Measurements from ENCODE around the gene ATP11A.

- no peak for TF ChIP-seq CTCF (conservative IDR thresholded peaks at IDR 0.05; ENCODE audit: low read depth in 2 of 2)
- TF ChIP-seq POLR2AphosphoS5 (IDR thresholded peaks at IDR 0.05; ENCODE audit: low read depth), result no peak
- TF ChIP-seq REST (IDR thresholded peaks at IDR 0.05; ENCODE audit: unreplicated experiment), result no peak
- no peak for TF ChIP-seq JUNB (IDR thresholded peaks at IDR 0.05; ENCODE audit: unreplicated experiment)
- no peak for TF ChIP-seq EZH2 (IDR thresholded peaks at IDR 0.05; ENCODE audit: low read depth, unreplicated experiment)
- TF ChIP-seq ZNF114 (CRISPR knock-in tag; IDR thresholded peaks at IDR 0.05), result no peak
- no peak for TF ChIP-seq EZH2phosphoT487 (IDR thresholded peaks at IDR 0.05; ENCODE audit: unreplicated experiment)
- TF ChIP-seq STAT1 (IDR thresholded peaks at IDR 0.05; ENCODE audit: unreplicated experiment), result no peak
- TF ChIP-seq NANOG (IDR thresholded peaks at IDR 0.05; ENCODE audit: borderline replicate concordance), result no peak
- TF ChIP-seq ETS1 (IDR thresholded peaks at IDR 0.05), result no peak
- no peak for TF ChIP-seq CREB1 (CRISPR knock-in tag; IDR thresholded peaks at IDR 0.05; ENCODE audit: low read depth)
- no peak for TF ChIP-seq ZNF331 (CRISPR knock-in tag; IDR thresholded peaks at IDR 0.05; ENCODE audit: low read depth)
- TF ChIP-seq ZNF462 (CRISPR knock-in tag; IDR thresholded peaks at IDR 0.05), result no peak
These were observed 75.2 kb downstream of the ATP11A start for GRCh38 chr13:112764864-112765561.

Data from GM23338 (cell line).